Left renal cortex interstitium (tissue), 4 donors: ENCODE data around the gene NIPAL1. TPM values are rescaled to one million over a fixed set of nuclear protein-coding genes. Genes with fewer than 3 reads are reported as not detected.

Experiments
- DNase-seq, 4 donors: peaks; one replicate each; pipeline ENCODE4 v3.0.0-alpha.2; 2013; ENCODE audit warnings: low read depth in 4 of 4, low spot score in 2 of 4, missing footprints in 1 of 4
- polyA plus RNA-seq, 4 donors: library from polyadenylated mRNA; unstranded; fragments of 120-200 nt; gene quantifications; one replicate each; pipeline ENCODE4 v1.2.1, GENCODE V29; 2013; ENCODE audit not compliant: insufficient read length in 4 of 4

The NIPAL1 gene
- polyA plus RNA-seq, 4 donors: 8.8 to 12.2 (median 11.2) TPM

DNA sequence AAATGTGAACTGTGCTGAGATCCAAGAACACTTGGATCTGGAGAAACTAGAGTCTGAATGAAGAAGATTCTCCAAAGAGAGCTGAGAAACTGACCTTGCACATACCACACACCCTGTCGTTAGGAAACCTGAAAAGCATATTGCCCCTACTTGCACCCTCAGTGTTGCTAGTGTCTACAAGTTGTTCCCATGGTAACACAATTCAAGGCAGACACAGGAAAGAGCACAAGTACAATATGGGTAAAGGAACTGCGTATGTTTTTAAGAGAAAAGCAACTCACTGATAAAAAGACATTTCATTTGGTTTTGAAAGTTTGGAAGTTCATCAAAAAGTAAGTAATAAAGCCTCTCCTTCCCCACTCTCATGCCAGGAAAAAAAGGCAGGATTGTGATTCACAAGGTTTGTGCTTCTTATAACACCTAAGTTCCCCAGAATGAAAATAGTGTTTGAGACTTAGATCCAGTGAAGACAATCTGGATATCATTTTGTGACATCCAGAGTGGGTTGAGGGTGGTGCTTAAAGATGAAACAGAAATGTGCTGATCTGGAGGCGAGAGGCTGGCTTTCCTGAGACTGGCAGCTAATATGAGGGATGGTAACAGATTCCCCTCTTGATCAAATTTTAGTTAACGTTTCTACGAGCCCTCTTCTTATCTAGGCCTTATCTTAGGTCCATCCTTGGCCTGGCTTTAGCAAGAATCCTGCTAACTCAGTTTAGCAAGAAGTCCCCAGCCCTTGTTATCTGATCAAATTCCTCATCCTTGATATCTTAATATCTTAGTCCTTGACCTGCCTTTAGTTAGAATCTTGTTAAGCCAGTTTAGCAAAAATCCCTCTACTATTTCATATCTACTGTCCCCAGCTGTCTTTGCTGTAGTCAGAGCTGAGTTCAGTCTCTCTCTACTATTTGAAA is 42.3 kb downstream of the NIPAL1 start:
- no peak for DNase-seq

DNA sequence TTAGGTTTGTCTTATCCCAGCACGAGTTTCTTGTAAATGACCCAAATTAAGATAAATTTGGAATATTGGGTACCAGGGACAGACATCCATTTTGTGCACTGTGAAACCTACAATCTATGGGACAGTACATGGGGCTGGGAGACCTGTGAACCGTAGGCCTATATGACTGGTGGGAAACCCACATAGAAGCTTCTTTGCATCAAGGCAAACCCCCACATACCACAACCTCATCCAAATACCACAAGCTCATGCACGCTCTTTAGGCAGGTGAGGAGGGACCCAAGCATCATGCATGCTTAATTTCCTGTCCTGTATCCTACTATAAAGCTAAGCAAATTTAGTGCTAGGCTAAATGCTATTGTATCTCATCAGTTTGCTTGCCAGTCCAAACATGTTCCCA is 47.8 kb downstream of the NIPAL1 start:
- no peak for DNase-seq

DNA sequence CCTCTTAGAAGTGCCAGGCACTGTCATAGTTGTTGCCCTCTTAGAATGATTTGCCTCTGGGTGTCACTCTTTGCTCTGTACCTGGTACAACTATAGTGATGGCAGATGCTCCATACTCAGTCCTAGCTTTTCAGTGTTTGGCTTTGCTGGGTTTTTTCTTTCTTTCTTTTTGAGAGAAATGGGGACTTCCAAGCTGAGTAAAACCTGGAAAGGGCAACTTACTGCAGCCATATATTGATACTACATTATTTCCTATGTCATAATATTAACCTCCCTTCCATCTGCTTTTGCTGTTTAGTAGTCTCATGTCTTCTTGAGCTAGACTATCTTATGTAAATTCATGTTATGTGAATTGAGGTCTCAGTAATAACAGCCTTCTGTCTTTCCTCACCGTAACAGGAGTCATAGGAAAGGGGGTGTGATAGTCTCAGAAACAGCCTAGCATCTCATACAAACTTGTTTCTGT is 49.0 kb downstream of the NIPAL1 start:
- no peak for DNase-seq

DNA sequence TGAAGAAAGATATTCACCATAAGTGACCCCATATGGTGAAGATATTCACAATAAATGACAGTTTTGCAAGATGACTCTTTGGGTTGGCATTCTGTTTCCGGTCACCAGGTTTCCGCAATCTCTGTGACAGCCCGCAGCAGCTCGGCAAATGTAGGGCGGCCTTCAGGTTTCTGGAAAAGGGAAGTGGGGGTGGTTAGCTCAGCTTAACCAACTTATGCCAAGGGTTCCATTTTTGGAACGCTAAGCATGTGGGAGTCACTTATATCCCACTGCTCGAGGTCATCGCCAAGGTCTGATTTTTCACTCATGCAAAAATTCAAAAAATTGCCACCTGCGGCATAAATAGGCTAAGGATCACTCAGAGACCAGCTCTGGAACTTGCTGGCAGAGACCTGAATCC is 51.0 kb downstream of the NIPAL1 start:
- DNase-seq: no peak

DNA sequence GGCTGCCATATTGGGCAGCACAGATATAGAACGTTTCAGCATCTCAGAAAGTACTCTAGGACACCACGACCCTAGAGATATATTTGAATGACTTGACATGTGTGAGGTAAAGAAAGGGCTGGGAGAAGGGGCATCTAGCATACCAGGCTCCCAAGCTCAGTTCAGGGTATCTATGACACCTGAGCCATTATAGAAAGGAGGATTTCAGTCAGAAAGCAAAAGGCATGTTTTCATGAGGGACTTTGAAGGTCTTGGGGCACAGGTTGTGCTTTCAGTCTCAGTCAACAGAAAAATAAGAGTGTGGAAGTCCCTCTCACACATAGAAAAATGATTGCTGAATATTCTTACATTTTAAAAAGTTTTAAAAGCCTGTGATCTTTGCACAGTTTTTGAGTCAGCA is 51.6 kb downstream of the NIPAL1 start:
- DNase-seq: no peak

DNA sequence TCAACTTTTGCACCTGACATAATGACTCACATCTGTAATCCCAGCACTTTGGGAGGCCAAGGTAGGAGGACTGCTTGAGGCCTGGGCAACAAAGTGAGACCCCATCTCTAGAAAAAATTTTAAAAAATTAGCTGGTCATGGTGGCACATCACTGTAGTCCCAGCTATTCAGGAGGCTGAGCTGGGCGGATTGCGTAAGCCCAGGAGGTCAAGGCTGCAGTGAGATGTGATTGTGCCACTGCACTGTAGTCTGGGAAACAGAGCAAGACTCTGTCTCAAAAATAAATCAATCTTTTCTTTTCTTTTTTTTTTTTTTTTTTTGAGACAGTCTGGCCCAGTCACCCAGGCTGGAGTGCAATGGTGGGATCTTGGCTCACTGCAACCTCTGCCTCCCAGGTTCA is 52.5 kb downstream of the NIPAL1 start:
- no peak for DNase-seq

DNA sequence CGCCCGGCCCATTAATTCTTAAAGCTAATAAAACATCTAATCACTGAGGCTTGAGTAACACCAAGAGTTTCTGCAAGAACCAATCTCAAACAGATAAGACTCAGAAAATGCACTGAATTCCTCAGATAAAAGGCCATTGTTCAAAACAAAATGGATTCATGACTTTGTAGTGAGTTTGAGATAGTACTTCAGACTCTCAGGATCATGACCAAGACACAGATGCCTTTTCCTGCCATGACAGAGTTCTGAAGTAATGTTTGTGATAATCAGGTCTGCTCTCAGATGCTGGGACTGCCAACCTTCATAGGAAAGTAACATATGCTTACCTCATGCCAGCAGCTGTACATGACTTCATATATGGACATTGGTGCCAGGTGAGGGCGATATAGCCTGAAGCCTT is 54.6 kb downstream of the NIPAL1 start:
- DNase-seq: no peak

DNA sequence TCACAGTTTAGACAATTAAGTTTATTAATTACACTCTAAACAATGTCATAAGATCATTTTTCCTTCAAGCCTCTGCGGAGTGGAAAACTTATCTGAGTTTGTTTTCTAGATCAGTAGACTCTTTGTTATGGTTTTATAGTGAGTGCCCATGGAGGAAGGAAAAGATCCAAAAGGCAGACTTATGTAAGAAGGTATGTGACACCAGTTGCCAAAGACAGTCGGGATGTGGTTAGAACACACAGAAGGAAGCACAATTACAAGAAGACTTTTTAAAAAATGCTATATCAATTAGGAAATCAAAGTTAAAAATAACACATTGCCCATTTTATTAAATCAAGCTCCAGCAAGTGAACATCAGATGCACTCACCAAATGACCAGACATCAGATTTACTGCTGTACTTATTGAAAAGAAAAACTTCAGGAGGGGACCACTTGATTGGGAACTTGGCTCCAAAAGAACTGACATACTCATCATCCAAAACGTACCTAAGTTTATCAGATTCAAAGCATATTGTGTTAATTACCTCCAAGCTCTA is 57.1 kb downstream of the NIPAL1 start:
- DNase-seq: no peak

DNA sequence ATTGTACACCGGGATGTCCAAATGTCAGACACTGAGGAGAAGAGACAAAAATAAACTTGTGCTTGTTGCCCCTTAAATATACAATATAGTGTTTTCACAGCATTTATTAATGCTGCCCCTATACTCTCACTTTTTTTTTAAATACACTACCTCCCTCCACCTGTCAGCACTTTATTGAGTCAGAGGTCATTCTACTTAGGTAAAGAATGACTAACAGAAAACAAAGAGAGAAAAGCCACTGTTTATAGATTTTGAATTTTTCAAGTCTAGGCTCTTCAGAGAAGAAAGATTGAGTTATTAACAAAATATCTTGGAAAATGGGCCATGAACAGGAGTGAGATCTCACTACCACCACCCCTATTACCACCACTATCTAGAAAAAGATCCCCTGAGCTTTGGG is 58.1 kb downstream of the NIPAL1 start:
- DNase-seq: no peak

DNA sequence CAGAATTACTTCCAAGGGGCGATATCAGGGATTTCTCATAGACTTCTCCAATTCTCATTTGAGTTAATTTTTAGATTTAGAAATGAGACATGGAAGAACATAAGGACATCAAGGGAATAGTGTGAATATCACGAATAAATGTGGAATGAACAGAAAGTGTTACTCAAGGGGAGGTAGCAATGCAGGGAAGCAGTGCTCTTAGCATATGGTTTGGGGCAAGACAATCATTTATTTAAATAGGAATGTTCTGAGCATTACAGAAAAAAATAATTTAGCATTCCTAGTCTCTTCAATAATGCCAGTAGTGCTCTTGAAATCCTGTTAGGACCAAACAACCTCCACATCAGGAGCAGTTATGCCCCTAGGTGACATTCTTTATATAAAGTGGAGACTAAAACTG is 61.9 kb downstream of the NIPAL1 start:
- DNase-seq: no peak

DNA sequence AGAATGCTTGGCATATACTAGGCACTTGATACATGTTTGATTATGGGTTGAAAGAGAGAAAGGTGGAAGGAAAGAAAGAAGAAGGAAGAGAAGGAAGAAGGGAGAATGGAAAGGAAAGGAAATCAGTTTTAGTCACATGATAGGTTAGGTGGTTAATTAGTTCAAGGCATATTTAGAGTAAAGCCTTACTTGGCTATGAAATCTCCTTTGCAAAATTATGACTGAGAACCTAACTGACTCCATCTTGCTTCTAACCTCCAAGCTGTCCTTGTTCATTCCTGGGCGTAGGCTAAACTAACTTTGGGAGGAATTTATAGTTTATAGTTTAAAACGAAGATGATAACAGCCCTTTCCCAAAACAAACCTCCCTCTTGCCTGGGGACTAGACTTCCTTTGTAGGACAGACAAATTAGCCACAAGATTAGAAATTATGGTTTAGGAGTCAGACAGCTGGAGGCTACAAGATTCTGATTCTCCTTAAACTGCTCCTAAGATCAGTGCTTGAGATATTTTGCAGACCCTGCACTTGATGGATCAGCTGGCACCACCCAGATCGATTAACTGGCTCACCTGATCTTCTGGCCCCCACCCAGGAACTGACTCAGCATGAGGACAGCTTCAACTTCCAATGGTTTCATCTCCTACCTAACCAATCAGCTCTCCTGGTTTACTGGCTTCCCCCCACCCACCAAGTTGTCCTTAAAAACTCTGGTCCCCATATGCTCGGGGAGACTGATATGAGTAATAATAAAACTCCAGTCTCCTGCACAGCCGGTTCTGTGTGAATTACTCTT is 62.5 kb downstream of the NIPAL1 start:
- no peak for DNase-seq

DNA sequence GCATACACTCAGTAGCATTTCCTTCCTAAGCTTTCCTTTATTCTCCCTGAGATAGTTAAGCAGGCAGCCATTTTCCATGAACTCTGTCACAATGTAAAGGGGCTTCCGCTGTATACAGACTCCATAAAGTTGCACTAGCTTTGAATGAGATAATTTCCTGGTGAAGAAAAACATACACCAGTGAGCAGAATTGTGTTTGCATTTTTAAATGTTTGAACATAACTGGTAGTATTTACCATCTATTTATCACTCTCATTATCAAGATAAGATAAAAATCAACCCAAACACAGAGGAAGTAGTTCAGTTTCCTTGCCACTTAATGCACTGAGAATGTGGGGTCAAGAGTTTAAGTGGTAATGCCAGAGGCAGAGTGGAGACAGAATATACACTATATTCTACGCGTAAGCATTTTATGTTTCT is 63.4 kb downstream of the NIPAL1 start:
- no peak for DNase-seq

DNA sequence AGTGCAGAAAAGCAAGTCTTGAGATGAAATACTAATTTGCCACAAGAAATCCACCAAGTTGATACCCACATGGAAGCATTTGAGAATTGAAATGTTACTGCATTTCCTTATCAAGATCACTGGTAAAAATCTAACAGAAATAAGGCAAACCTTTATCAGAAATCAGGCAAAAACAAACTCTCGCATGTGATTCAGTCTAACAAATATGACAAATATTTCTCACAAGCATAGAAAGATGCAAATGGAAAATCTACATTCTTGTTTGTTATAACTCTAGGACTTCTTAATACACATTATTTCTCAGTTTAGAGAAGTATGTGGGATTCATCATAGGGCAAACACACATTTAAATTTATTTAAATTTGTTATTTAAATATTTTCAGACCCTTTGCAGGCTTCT is 64.6 kb downstream of the NIPAL1 start:
- no peak for DNase-seq

DNA sequence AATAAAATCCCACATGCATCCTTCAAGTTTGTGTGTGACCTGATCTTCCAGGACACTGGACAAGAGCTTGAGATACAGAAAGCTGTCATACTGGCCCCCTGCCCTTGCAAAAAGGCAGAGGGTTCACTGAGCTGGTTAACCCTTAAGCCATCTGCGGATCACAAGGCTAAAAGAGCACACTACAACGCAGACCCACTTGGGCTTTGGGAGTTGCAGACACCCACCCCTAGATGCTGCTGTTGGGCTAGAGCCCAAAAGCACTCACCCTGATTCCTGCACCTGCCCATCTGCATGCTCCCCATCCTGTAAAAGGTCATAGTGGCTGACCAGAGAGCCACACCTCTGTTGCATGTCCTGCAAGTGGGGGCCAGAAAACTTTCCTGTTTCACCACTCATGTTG is 66.4 kb downstream of the NIPAL1 start:
- DNase-seq: no peak

DNA sequence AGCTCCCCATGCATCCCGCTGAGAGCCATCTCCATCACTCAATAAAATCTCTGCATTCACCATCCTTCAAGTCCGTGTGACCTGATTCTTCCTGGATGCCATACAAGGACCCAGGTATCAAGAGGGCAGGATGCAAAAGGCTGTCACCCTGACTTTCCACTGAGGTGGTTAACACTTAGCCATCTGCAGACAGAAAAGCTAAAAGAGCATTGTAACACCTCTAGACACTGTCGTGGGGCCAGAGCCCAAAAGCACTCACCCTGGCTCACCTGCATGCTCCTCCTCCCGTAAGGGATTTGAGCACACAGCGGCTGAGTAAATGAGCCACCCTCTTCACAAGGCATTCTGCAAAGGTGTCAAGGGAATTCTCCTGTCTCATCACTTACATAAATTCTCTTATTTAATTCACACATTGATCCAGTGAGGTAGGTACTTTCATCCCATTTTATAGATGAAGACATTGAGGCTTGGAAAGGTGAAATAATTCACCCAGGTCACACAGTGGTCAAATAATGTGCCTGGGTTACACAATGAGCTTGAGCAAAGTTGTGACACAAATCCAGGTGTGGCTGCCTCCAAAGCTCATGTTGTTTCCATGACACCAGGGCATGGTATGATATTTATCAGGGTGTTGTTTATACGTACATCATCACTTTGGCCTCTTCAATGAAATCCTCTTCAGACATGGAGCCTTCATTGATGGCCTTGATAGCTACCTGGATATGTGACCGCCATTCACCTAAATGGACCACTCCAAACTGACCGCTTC is 69.4 kb downstream of the NIPAL1 start:
- DNase-seq: no peak

Other genes with a start within 250 kb of the NIPAL1 start
- gene CORIN, start 178.7 kb upstream of the NIPAL1 start, polyA plus RNA-seq: 1 to 10 TPM; 4.1 to 5.4 (median 4.9) TPM
- gene NFXL1, start 102.2 kb upstream of the NIPAL1 start, polyA plus RNA-seq: 10 to 100 TPM; 21.1 to 31.3 (median 26.0) TPM
- 1 to 10 TPM; 3.2 to 5.5 (median 3.6) TPM for gene CNGA1, start 91 bp upstream of the NIPAL1 start, polyA plus RNA-seq
- 1 to 10 TPM; 1.3 to 3.9 (median 2.5) TPM for gene TXK, start 117.5 kb downstream of the NIPAL1 start, polyA plus RNA-seq